Measurements from ENCODE around the gene CHD8.
A peak's percentile ranks its signal among the peaks of the same experiment; 100 is the strongest.

Gene CHD8

GRCh38 chr14:21476925-21477681 lies 21.2 kb upstream of the CHD8 start, which contains the start of the genes RAB2B and TOX4:
Gene RAB2B (minus strand): TSS chr14:21476959. CDS start chr14:21476872, 87 bp downstream.
Gene TOX4 (plus strand): TSS chr14:21477195. CDS start chr14:21477279, 84 bp downstream.
- Histone ChIP-seq H3K4me1 (ENCODE audit: insufficient read depth, low read length, severe bottlenecking) (peaks cover 21% of the 10 kb centered on the region), H3K27me3 (ENCODE audit: insufficient read depth, low read length) (no peaks in the 10 kb centered on the region), H3K4me3 (ENCODE audit: low read depth, low read length, poor library complexity, severe bottlenecking) (peak within 1 kb of the TSS; percentile 94), H3F3A (ENCODE audit: insufficient read depth, low read length) (no peaks in the 10 kb centered on the region), H2AFZ (ENCODE audit: low read length) (peak within 1 kb of the TSS; percentile 60), H3K9ac (ENCODE audit: low read length) (peak within 1 kb of the TSS; percentile 95), H3K27ac (ENCODE audit: low read depth, low read length, poor library complexity, severe bottlenecking) (peak within 1 kb of the TSS; percentile 56), H3K4me2 (ENCODE audit: low read length) (peak within 1 kb of the TSS; percentile 99), H4K20me1 (ENCODE audit: insufficient read depth, low read length) (no peaks in the 10 kb centered on the region), H3K36me3 (ENCODE audit: insufficient read depth, low read length) (peaks cover 18% of the 10 kb centered on the region; the same call in 1 of the 2 replicates), H3K9me2 (ENCODE audit: low read depth, low read length) (no peaks in the 10 kb centered on the region), H3K79me2 (ENCODE audit: insufficient read depth, low read length) (peaks cover 21% of the 10 kb centered on the region), H3K9me3 (ENCODE audit: low read length) (no peaks in the 10 kb centered on the region)
- TF ChIP-seq, protein P1, sequence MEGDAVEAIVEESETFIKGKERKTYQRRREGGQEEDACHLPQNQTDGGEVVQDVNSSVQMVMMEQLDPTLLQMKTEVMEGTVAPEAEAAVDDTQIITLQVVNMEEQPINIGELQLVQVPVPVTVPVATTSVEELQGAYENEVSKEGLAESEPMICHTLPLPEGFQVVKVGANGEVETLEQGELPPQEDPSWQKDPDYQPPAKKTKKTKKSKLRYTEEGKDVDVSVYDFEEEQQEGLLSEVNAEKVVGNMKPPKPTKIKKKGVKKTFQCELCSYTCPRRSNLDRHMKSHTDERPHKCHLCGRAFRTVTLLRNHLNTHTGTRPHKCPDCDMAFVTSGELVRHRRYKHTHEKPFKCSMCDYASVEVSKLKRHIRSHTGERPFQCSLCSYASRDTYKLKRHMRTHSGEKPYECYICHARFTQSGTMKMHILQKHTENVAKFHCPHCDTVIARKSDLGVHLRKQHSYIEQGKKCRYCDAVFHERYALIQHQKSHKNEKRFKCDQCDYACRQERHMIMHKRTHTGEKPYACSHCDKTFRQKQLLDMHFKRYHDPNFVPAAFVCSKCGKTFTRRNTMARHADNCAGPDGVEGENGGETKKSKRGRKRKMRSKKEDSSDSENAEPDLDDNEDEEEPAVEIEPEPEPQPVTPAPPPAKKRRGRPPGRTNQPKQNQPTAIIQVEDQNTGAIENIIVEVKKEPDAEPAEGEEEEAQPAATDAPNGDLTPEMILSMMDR (IDR thresholded peaks at IDR 0.05; ENCODE audit: low read length): peak; percentile 92
- TF ChIP-seq EZH2 (IDR thresholded peaks at IDR 0.05; ENCODE audit: borderline replicate concordance, low read length): no peak

- H4K20me1 ChIP-seq (ENCODE audit: insufficient read depth, low read length): no peaks in the 10 kb centered on the region
- no peaks in the 10 kb centered on the region for H3K9me2 ChIP-seq (ENCODE audit: low read depth, low read length)
- peaks cover 21% of the 10 kb centered on the region for H3K4me1 ChIP-seq (ENCODE audit: insufficient read depth, low read length, severe bottlenecking)
- peak overlapping the region; percentile 84 for H3K4me2 ChIP-seq (ENCODE audit: low read length)
- H3K4me3 ChIP-seq (ENCODE audit: low read depth, low read length, poor library complexity, severe bottlenecking): peak overlapping the region; percentile 94
- no peaks in the 10 kb centered on the region for H3K9me3 ChIP-seq (ENCODE audit: low read length)
- TF ChIP-seq, protein P1 (IDR thresholded peaks at IDR 0.05; ENCODE audit: low read length): no peak
- no peak for TF ChIP-seq EZH2 (IDR thresholded peaks at IDR 0.05; ENCODE audit: borderline replicate concordance, low read length)
- H3K79me2 ChIP-seq (ENCODE audit: insufficient read depth, low read length): peaks cover 18% of the 10 kb centered on the region
- H3K36me3 ChIP-seq (ENCODE audit: insufficient read depth, low read length): peaks cover 18% of the 10 kb centered on the region; the same call in 1 of the 2 replicates
- peak overlapping the region; percentile 80 for H3K9ac ChIP-seq (ENCODE audit: low read length)
- no peaks in the 10 kb centered on the region for H3F3A ChIP-seq (ENCODE audit: insufficient read depth, low read length)
- peak overlapping the region; percentile 56 for H3K27ac ChIP-seq (ENCODE audit: low read depth, low read length, poor library complexity, severe bottlenecking)
- H3K27me3 ChIP-seq (ENCODE audit: insufficient read depth, low read length): no peaks in the 10 kb centered on the region
- peak overlapping the region; percentile 60; the same call in 1 of the 2 replicates for H2AFZ ChIP-seq (ENCODE audit: low read length)
Observed at GRCh38 chr14:21476523-21476924, 20.6 kb upstream of the CHD8 start.

DNA sequence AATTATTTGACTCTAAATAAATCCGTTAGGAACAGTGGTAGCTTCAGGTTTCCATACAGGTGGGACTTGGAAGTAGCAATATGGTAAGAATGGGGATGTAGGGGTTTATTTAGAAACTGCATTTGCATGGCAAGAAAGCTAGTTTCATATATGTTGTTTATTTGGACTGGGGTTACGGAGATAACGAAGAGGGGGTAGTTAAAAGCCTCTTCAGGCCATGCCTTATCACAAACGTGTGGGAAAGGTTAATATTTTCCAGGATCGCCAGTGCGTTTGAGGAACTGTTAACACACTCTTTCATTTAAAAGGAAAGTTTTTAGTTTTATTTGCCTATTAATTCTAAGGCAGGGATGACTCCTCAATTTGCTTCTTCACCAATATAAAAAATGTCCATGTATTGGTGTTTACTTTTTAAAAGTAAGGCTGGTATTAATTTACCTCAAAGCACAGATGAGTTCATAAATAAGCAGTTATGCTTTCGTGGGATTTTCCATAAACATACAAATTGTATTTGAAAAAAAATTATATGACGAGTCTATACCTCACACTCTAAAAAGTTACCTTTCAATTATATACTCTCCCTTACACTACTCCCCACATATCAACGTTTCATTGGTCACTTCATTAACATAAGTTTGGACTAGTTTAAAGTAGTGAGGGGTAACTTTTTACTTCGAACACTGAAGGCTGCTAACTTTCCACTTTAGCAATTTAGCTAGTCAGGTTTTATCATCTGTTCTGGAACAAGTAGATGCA lies 20.0 kb upstream of the CHD8 start:
- peaks cover 13% of the 10 kb centered on the region; the same call in 1 of the 2 replicates for H3K36me3 ChIP-seq (ENCODE audit: insufficient read depth, low read length)
- TF ChIP-seq EZH2 (IDR thresholded peaks at IDR 0.05; ENCODE audit: borderline replicate concordance, low read length): no peak
- TF ChIP-seq, protein P1 (IDR thresholded peaks at IDR 0.05; ENCODE audit: low read length): no peak
- H3K4me1 ChIP-seq (ENCODE audit: insufficient read depth, low read length, severe bottlenecking): peaks cover 21% of the 10 kb centered on the region
- peak overlapping the region; percentile 80 for H3K9ac ChIP-seq (ENCODE audit: low read length)
- peak overlapping the region; percentile 56 for H3K27ac ChIP-seq (ENCODE audit: low read depth, low read length, poor library complexity, severe bottlenecking)
- H2AFZ ChIP-seq (ENCODE audit: low read length): peak overlapping the region; percentile 60; the same call in 1 of the 2 replicates
- H3K4me3 ChIP-seq (ENCODE audit: low read depth, low read length, poor library complexity, severe bottlenecking): peak overlapping the region; percentile 94
- no peaks in the 10 kb centered on the region for H3K27me3 ChIP-seq (ENCODE audit: insufficient read depth, low read length)
- H3K9me2 ChIP-seq (ENCODE audit: low read depth, low read length): no peaks in the 10 kb centered on the region
- H3F3A ChIP-seq (ENCODE audit: insufficient read depth, low read length): no peaks in the 10 kb centered on the region
- H3K79me2 ChIP-seq (ENCODE audit: insufficient read depth, low read length): peaks cover 18% of the 10 kb centered on the region
- H3K4me2 ChIP-seq (ENCODE audit: low read length): peak overlapping the region; percentile 84
- no peaks in the 10 kb centered on the region for H4K20me1 ChIP-seq (ENCODE audit: insufficient read depth, low read length)
- H3K9me3 ChIP-seq (ENCODE audit: low read length): no peaks in the 10 kb centered on the region

Measured in OCI-LY1 (cell line).